ENCODE results near the gene HDGFL2. TPM values are rescaled to one million over a fixed set of nuclear protein-coding genes. Genes with fewer than 3 reads are reported as not detected.

The HDGFL2 gene
- total RNA-seq, 2 donors from 2014 or later, result 40.8 to 61.8 TPM

- Histone ChIP-seq H3K4me1 (replicated peaks) (no peaks in the 10 kb centered on the region), H3K27me3 (replicated peaks; ENCODE audit: insufficient read depth) (no peaks in the 10 kb centered on the region), H3K4me3 (no peak overlapping the region), H3K27ac (peak overlapping the region; percentile 67 to 76), H3K36me3 (peaks cover 40 to 48% of the 10 kb centered on the region in 2 donors), H3K9me3 (no peaks in the 10 kb centered on the region)
- intact Hi-C loops (cut with DNase I), result no loop called here
- TF ChIP-seq POLR2A (IDR thresholded peaks at IDR 0.05), result no peak
- DNase-seq (ENCODE audit: low spot score), result no peak
- 66% methylated on average over 30 of the region's 30 CpGs for WGBS
These were observed 23.7 kb upstream of the HDGFL2 start for GRCh38 chr19:4448147-4448985.

GRCh38 chr19:4449022-4449638 is 23.0 kb upstream of the HDGFL2 start:
- Histone ChIP-seq H3K36me3 (peaks cover 40 to 48% of the 10 kb centered on the region in 2 donors), H3K4me1 (replicated peaks) (no peaks in the 10 kb centered on the region), H3K4me3 (no peak overlapping the region), H3K27ac (peak overlapping the region; percentile 67 to 76), H3K27me3 (replicated peaks; ENCODE audit: insufficient read depth) (no peaks in the 10 kb centered on the region), H3K9me3 (no peaks in the 10 kb centered on the region)
- 27% methylated on average over 19 of the region's 24 CpGs for WGBS
- TF ChIP-seq POLR2A (IDR thresholded peaks at IDR 0.05), result no peak
- TF ChIP-seq CTCF (IDR thresholded peaks at IDR 0.05), result peak in 1 of 4 experiments; percentile 29
- TF ChIP-seq POLR2AphosphoS5 (IDR thresholded peaks at IDR 0.05), result peak; percentile 88
- peak; percentile 89 for DNase-seq (ENCODE audit: low spot score)
- intact Hi-C loops (cut with DNase I), result no loop called here

- H3K9me3 ChIP-seq, result no peaks in the 10 kb centered on the region
- TF ChIP-seq POLR2AphosphoS5 (IDR thresholded peaks at IDR 0.05) (no peak), CTCF (IDR thresholded peaks at IDR 0.05) (no peak)
- H3K36me3 ChIP-seq, result peaks cover 40 to 47% of the 10 kb centered on the region in 2 donors
- H3K27ac ChIP-seq, result peak overlapping the region; percentile 67 to 76
- intact Hi-C loops (cut with DNase I), result no loop called here
- H3K4me1 ChIP-seq (replicated peaks), result no peaks in the 10 kb centered on the region
- H3K27me3 ChIP-seq (replicated peaks; ENCODE audit: insufficient read depth), result no peaks in the 10 kb centered on the region
- 65% methylated on average over 9 of the region's 9 CpGs for WGBS
- no peak for DNase-seq (ENCODE audit: low spot score)
- no peak overlapping the region for H3K4me3 ChIP-seq
These were observed 22.5 kb upstream of the HDGFL2 start for GRCh38 chr19:4449639-4450028.

- Histone ChIP-seq H3K27me3 (replicated peaks; ENCODE audit: insufficient read depth) (no peaks in the 10 kb centered on the region), H3K4me3 (no peak overlapping the region), H3K9me3 (no peaks in the 10 kb centered on the region), H3K27ac (no peak overlapping the region), H3K36me3 (peaks cover 19 to 26% of the 10 kb centered on the region in 2 donors), H3K4me1 (replicated peaks) (peaks cover 17% of the 10 kb centered on the region)
- WGBS, result 90% methylated on average over 18 of the region's 24 CpGs
- TF ChIP-seq POLR2A (IDR thresholded peaks at IDR 0.05) (no peak), CTCF (IDR thresholded peaks at IDR 0.05) (no peak), POLR2AphosphoS5 (IDR thresholded peaks at IDR 0.05) (no peak)
- DNase-seq (ENCODE audit: low spot score), result no peak
- intact Hi-C loops (cut with DNase I), result no loop called here
These were observed 19.7 kb upstream of the HDGFL2 start for GRCh38 chr19:4452230-4452990.

Data from prostate gland (tissue), 2 donors.